H1 (cell line): Measurements from ENCODE around the gene RMC1. TPM values are rescaled to one million over a fixed set of nuclear protein-coding genes. Genes with fewer than 3 reads are reported as not detected.

ENCODE experiments used
- CTCF ChIA-PET: fragments of 300-600 bp; sonication (Branson Sonifier 250); formaldehyde crosslinking; loops from one replicate; lab custom pipeline; 2021; ENCODE audit not compliant: partially characterized antibody; lab: Charles Lee
- POLR2A ChIA-PET: fragments of 300-600 bp; sonication (Branson Sonifier 250); formaldehyde crosslinking; loops from one replicate; lab custom pipeline; 2021; ENCODE audit warnings: inconsistent platforms; ENCODE audit not compliant: partially characterized antibody; lab: Charles Lee
- DNase-seq, 2 experiments: peaks; one replicate each; pipeline versions ENCODE4 v3.0.0 to v3.0.0-alpha.2; 2010 to 2022; ENCODE audit warnings: low spot score in 2 of 2, low read depth in 1 of 2, mixed read lengths in 1 of 2
- FAIRE-seq: peaks from 2 replicates; lab custom pipeline; 2011; peaks lifted over from hg19 to GRCh38; lab: Jason Lieb, UNC
- H2AFZ ChIP-seq: 2 replicates; pipeline ENCODE4 v1.8.1; 2012; ENCODE audit warnings: low read length, inconsistent platforms
- H2AK5ac ChIP-seq: 2 replicates; pipeline ENCODE4 v1.6.1; 2013; ENCODE audit warnings: low read depth, low read length
- H2BK120ac ChIP-seq: replicated peaks from 2 replicates; pipeline ENCODE3; 2013; ENCODE audit warnings: low read depth, low read length, inconsistent platforms
- H2BK12ac ChIP-seq: 2 replicates; pipeline ENCODE4 v1.6.1; 2013; ENCODE audit warnings: low read depth, low read length
- H2BK15ac ChIP-seq: 2 replicates; pipeline ENCODE4 v1.6.1; 2013; ENCODE audit warnings: low read length
- H2BK20ac ChIP-seq: 2 replicates; pipeline ENCODE4 v1.6.1; 2013; ENCODE audit warnings: low read length
- H2BK5ac ChIP-seq: 2 replicates; pipeline ENCODE4 v1.6.1; 2013; ENCODE audit warnings: low read depth, low read length
- H3K14ac ChIP-seq: 2 replicates; pipeline ENCODE4 v1.6.1; 2013; ENCODE audit warnings: inconsistent platforms; ENCODE audit not compliant: insufficient read length
- H3K18ac ChIP-seq: 2 replicates; pipeline ENCODE4 v1.6.1; 2013; ENCODE audit warnings: low read length; ENCODE audit errors: extremely low read depth
- H3K23ac ChIP-seq: 2 replicates; pipeline ENCODE4 v1.6.1; 2013; ENCODE audit warnings: inconsistent platforms; ENCODE audit not compliant: insufficient read length
- H3K23me2 ChIP-seq: 2 replicates; pipeline ENCODE4 v1.6.1; 2013; ENCODE audit warnings: low read depth, low read length
- H3K27ac ChIP-seq: 2 replicates; pipeline ENCODE4 v1.6.1; 2011; ENCODE audit warnings: low read depth, low read length, inconsistent platforms
- H3K27me3 ChIP-seq, 4 experiments: replicated peaks in 1 of 4; 1 replicate in 1 of 4; 2 replicates in 3 of 4; pipeline versions ENCODE4 v1.6.1 to v1.8.1; 2011 to 2013; ENCODE audit warnings: low read length in 3 of 4, mild to moderate bottlenecking in 3 of 4, inconsistent platforms in 2 of 4, mixed read lengths in 2 of 4, moderate library complexity in 1 of 4; ENCODE audit not compliant: control insufficient read depth in 3 of 4, insufficient read depth in 3 of 4; ENCODE audit errors: extremely low read depth in 1 of 4
- H3K36me3 ChIP-seq, 4 experiments: 2 replicates each; pipeline versions ENCODE4 v1.6.1 to v1.8.1; 2011 to 2013; ENCODE audit warnings: mild to moderate bottlenecking in 4 of 4, low read length in 3 of 4, moderate library complexity in 2 of 4, control low read depth in 1 of 4, inconsistent platforms in 1 of 4; ENCODE audit not compliant: insufficient read depth in 4 of 4, control insufficient read depth in 2 of 4
- H3K4ac ChIP-seq: replicated peaks from 2 replicates; pipeline ENCODE3; 2013; ENCODE audit warnings: low read length, low read depth, mixed read lengths, inconsistent platforms; ENCODE audit not compliant: insufficient read length
- H3K4me1 ChIP-seq, 4 experiments: replicated peaks in 1 of 4; 1 replicate in 1 of 4; 2 replicates in 3 of 4; pipeline versions ENCODE4 v1.6.1 to v1.8.1; 2011 to 2013; ENCODE audit warnings: low read length in 3 of 4, inconsistent platforms in 2 of 4, mixed read lengths in 1 of 4; ENCODE audit not compliant: insufficient read depth in 4 of 4, control insufficient read depth in 3 of 4
- H3K4me2 ChIP-seq, 2 experiments: 2 replicates each; pipeline versions ENCODE4 v1.6.1 to v1.8.1; 2011 to 2013; ENCODE audit warnings: low read depth in 2 of 2, low read length in 2 of 2, control low read depth in 1 of 2, inconsistent platforms in 1 of 2, mild to moderate bottlenecking in 1 of 2; ENCODE audit not compliant: insufficient read depth in 1 of 2
- H3K4me3 ChIP-seq, 4 experiments: fragments of 200-600, 300-600 bp in 1 of 4; sonication (generic), shearing (Covaris generic), sonication (Bioruptor Twin) in 1 of 4; 2 replicates each; pipeline versions ENCODE4 v1.5.1 to v1.8.1; 2011 to 2016; ENCODE audit warnings: low read length in 4 of 4, low read depth in 3 of 4, control low read depth in 2 of 4, inconsistent platforms in 2 of 4, mild to moderate bottlenecking in 2 of 4, mixed read lengths in 1 of 4, moderate library complexity in 1 of 4; ENCODE audit not compliant: insufficient read depth in 2 of 4; ENCODE audit errors: extremely low read depth in 1 of 4
- H3K56ac ChIP-seq: replicated peaks from 2 replicates; pipeline ENCODE3; 2013; ENCODE audit warnings: low read depth, mild to moderate bottlenecking, mixed read lengths, low read length, inconsistent platforms; ENCODE audit not compliant: insufficient read length
- H3K79me1 ChIP-seq: 2 replicates; pipeline ENCODE4 v1.6.1; 2013; ENCODE audit warnings: low read depth, low read length, control low read depth
- H3K79me2 ChIP-seq, 2 experiments: 2 replicates each; pipeline versions ENCODE4 v1.6.1 to v1.8.1; 2012 to 2013; ENCODE audit warnings: low read length in 2 of 2, mild to moderate bottlenecking in 2 of 2, inconsistent platforms in 1 of 2; ENCODE audit not compliant: insufficient read depth in 2 of 2, control insufficient read depth in 1 of 2
- H3K9ac ChIP-seq, 4 experiments: replicated peaks in 1 of 4; 1 replicate in 1 of 4; 2 replicates in 3 of 4; pipeline versions ENCODE4 v1.6.1 to v1.8.1; 2011 to 2013; ENCODE audit warnings: low read depth in 3 of 4, low read length in 3 of 4, control low read depth in 2 of 4, mild to moderate bottlenecking in 2 of 4, moderate library complexity in 2 of 4, inconsistent platforms in 1 of 4; ENCODE audit errors: extremely low read depth in 1 of 4
- H3K9me3 ChIP-seq, 2 experiments: 2 replicates each; pipeline versions ENCODE4 v1.6.1 to v1.8.1; 2012 to 2013; ENCODE audit warnings: mild to moderate bottlenecking in 2 of 2, moderate library complexity in 2 of 2, control low read depth in 1 of 2, inconsistent platforms in 1 of 2, low read depth in 1 of 2, low read length in 1 of 2, mixed read lengths in 1 of 2; ENCODE audit not compliant: insufficient read depth in 2 of 2
- H4K20me1 ChIP-seq, 2 experiments: replicated peaks in 1 of 2; 2 replicates each; pipeline versions ENCODE3 to v1.8.1; 2011 to 2013; ENCODE audit warnings: inconsistent platforms in 2 of 2, low read length in 2 of 2, mild to moderate bottlenecking in 1 of 2; ENCODE audit not compliant: insufficient read depth in 2 of 2, control insufficient read depth in 1 of 2
- H4K5ac ChIP-seq: 2 replicates; pipeline ENCODE4 v1.6.1; 2013; ENCODE audit warnings: low read length, low read depth, mixed read lengths, inconsistent platforms; ENCODE audit not compliant: insufficient read length
- H4K8ac ChIP-seq: 2 replicates; pipeline ENCODE4 v1.8.0; 2013; ENCODE audit warnings: mild to moderate bottlenecking, moderate library complexity, low read length, inconsistent platforms; ENCODE audit not compliant: insufficient read depth; ENCODE audit errors: extremely low read depth
- H4K91ac ChIP-seq: replicated peaks from 2 replicates; pipeline ENCODE3; 2013; ENCODE audit warnings: low read length, mixed read lengths, inconsistent platforms; ENCODE audit not compliant: insufficient read length
- GTF2F1 ChIP-seq: IDR thresholded peaks from 2 replicates; pipeline ENCODE4 v1.6.1; 2012; ENCODE audit warnings: low read depth, low read length, improper control_type of control experiment, borderline replicate concordance
- PHF8 ChIP-seq: fragments of 200-600 bp; sonication (generic); conservative IDR thresholded peaks from 2 replicates; pipeline ENCODE4 v1.7.1; 2012; ENCODE audit warnings: low read depth, mild to moderate bottlenecking, inconsistent platforms, low read length, moderate library complexity
- TAF1 ChIP-seq: IDR thresholded peaks from 2 replicates; pipeline ENCODE4 v1.6.1; 2011; ENCODE audit warnings: mild to moderate bottlenecking, low read depth, low read length
- WGBS, 2 experiments: shearing (Covaris generic) in 1 of 2; methylation state at CpG; one replicate each; pipeline versions ENCODE4 v1.1.6 to v1.1.7; 2013 to 2015; ENCODE audit warnings: low lambda C conversion rate in 2 of 2, mixed read lengths in 2 of 2, inconsistent platforms in 1 of 2, low coverage in 1 of 2, missing lambda C conversion rate in 1 of 2; ENCODE audit not compliant: insufficient replicate concordance in 2 of 2, insufficient coverage in 1 of 2, insufficient read length in 1 of 2; ENCODE audit errors: extremely low coverage in 1 of 2, missing lambda C conversion rate in 1 of 2; 5-methylcytosine and 5-hydroxymethylcytosine counted together
- polyA plus RNA-seq, 7 experiments: library from polyadenylated mRNA; depleted of rRNA in 3 of 7; stranded (reverse) in 5 of 7; unstranded in 2 of 7; fragments of >200 nt in 5 of 7; fragments of 200-250 nt in 2 of 7; gene quantifications; 1 replicate in 5 of 7; 2 replicates in 1 of 7; 4 replicates in 1 of 7; pipeline versions ENCODE4 v1.2.1 to v1.2.3, GENCODE V29; 2011 to 2013; ENCODE audit warnings: missing spikeins in 2 of 7, mixed read lengths in 2 of 7
- total RNA-seq: library from RNA; stranded (reverse); fragmentation: NEBNext Ultra II Directional; extraction: Animal tissue kit (Norgen Biotek cat#: 25700); gene quantifications from 2 replicates; pipeline ENCODE4 v1.2.1, GENCODE V29; 2021

RMC1 gene
- total and polyA plus RNA-seq, 2 of the 8 experiments (the other 6 are each of a cell fraction or from before 2014, with no cell fraction given) = 16.4 to 20.1 TPM

GRCh38 chr18:23468753-23469459, 34.4 kb upstream of the RMC1 start:
- Histone ChIP-seq H2BK15ac (no peak overlapping the region), H2BK12ac (no peak overlapping the region), H3K23ac (no peak overlapping the region), H3K4me2 (no peak overlapping the region), H2AK5ac (no peak overlapping the region), H4K20me1 (peaks cover 2 to 3% of the 10 kb centered on the region in 2 experiments), H3K79me1 (no peaks in the 10 kb centered on the region), H2BK120ac (no peak overlapping the region), H3K4me1 (no peaks in the 10 kb centered on the region), H3K4me3 (no peak overlapping the region), H2BK5ac (no peak overlapping the region), H4K5ac (no peak overlapping the region), H2BK20ac (no peak overlapping the region), H3K27ac (no peak overlapping the region), H3K36me3 (peaks cover 5 to 58% (median 16%) of the 10 kb centered on the region in 4 experiments), H3K23me2 (no peaks in the 10 kb centered on the region; the same call in 1 of the 2 replicates), H2AFZ (no peak overlapping the region), H3K4ac (no peak overlapping the region), H4K91ac (no peak overlapping the region), H3K9ac (no peak overlapping the region), H3K18ac (no peak overlapping the region), H3K27me3 (no peaks in the 10 kb centered on the region), H3K56ac (no peak overlapping the region), H3K9me3 (no peaks in the 10 kb centered on the region), H3K79me2 (no peaks in the 10 kb centered on the region), H4K8ac (no peak overlapping the region), H3K14ac (no peak overlapping the region)
- FAIRE-seq (no peak), DNase-seq (no peak)
- ChIA-PET CTCF (interaction anchor here (0.8 kb wide), 2 partner anchors 29 to 261 kb away, joined by 4 to 6 read pairs; no protein-coding TSS in a partner anchor), POLR2A (interaction anchor here (0.6 kb wide), 1 partner anchor 11 kb away, joined by 3 read pairs; no protein-coding TSS in a partner anchor)
- WGBS, 2 experiments = 84% methylated on average over 3 of the region's 3 CpGs; no CpG with 5 or more reads in 1 of the 2 experiments
- TF ChIP-seq PHF8 (no peak), TAF1 (no peak), GTF2F1 (no peak)
